Stimulated activated CD4-positive, alpha-beta T cell treated with anti-CD3 and anti-CD28 coated beads, TNF-alpha, amount 100 ng/mL, for 24 hours (primary cell): ENCODE data around the gene TBC1D10A.

ENCODE experiments used
- DNase-seq, 3 experiments: peaks; one replicate each; pipeline ENCODE4 v3.0.0-alpha.2; 2020; ENCODE audit warnings: low read depth in 3 of 3

TBC1D10A gene

DNA sequence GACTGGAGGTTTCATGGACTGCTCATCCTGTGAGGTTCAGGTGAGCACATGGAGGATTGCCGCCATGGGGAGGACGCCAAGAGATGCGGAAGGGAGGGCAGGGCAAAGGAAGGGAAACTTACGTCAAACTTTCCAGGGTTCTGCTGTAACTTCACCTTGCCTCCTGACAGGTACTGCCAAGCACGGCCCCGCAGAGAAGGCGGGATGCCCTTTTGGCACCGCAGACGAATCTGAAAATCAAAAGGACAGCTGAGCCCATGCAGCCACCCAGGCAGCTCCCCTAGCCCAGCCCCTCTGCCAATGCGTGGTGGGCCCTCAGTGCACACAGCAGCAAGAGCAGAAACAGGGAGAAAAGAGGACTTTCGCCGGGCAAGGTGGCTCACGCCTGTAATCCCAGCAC lies 27.4 kb downstream of the TBC1D10A start:
- no peak for DNase-seq

GRCh38 chr22:30297991-30298701 lies 28.6 kb downstream of the TBC1D10A start:
- no peak for DNase-seq

DNA sequence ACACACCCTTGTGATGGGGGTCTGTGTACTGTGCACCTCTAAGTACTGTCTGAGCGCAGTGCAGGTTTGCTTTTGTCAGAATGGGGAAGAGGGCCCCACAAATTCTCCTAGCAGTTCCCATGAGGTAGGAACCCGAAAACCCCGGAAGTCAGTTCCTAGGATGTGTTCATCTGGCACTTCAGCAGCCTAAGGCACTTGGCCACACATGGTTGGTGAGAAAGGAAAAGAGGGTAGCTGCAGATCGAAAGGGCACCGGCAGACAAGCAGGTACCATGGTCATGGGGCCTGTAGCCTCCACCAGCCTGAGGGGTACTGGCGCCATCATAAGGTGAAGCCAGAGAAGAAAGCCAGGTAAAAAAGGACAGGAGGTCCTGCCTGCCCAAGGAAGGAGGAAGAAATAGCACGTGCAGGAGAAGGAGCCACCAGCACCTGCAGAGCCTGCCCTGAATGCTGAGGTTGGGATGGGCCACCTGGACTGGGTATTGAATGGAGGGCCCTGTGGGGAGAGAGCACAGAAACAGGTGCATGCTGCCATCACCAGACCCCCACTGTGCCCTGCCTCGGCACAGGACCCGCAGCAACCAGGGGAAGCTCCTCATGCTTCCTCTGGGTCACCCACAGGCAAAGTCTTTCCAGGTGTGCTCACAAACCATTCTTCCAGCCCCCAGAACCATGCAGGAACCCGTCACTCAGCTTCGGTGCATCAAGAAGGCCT lies 29.3 kb downstream of the TBC1D10A start:
- DNase-seq: no peak

- DNase-seq: no peak
Observed at GRCh38 chr22:30296833-30297232, 29.9 kb downstream of the TBC1D10A start.

GRCh38 chr22:30296324-30296723 lies 30.4 kb downstream of the TBC1D10A start:
- no peak for DNase-seq

DNA sequence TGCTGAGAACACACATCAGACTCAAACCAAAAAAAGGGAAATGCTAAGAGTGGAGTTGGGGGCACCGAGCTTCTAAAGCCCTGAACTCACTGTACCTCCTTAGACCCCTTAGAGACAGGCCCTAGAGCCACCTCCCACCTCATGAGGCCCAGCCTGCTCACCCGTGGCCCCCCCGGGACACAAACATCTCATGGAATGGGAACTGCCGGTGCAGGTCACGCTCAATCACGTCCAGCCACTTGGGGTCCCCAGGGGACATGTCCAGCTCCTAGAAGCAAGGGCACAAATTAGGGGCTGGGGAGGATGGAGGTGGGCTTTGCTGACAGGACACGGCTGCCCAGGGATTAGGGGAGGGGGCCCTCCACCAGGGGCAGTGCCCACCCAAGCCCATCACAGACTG lies 31.2 kb downstream of the TBC1D10A start:
- no peak for DNase-seq

- DNase-seq: no peak
Observed at GRCh38 chr22:30294830-30295229, 31.9 kb downstream of the TBC1D10A start.

GRCh38 chr22:30294066-30294465 lies 32.7 kb downstream of the TBC1D10A start:
- no peak for DNase-seq

DNA sequence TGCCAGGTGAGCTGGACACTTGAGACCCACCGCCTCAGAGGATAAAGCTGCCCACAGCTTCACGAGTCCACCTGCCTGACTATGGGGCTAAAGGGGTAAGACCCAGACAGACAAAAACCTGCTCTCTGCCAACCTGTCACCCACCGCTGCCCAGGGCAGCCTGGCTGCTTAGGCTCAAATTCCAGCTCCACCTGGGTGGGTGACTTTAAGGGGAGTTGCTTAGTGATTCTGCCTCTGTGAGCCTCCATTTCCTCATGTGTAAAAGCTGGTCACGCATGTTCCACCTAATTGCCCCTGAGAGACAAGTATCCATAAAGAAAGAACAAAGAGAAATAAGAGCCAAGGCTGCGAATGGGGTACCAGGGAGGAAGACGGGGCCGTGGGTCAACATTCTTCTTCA lies 33.7 kb downstream of the TBC1D10A start:
- DNase-seq: no peak

DNA sequence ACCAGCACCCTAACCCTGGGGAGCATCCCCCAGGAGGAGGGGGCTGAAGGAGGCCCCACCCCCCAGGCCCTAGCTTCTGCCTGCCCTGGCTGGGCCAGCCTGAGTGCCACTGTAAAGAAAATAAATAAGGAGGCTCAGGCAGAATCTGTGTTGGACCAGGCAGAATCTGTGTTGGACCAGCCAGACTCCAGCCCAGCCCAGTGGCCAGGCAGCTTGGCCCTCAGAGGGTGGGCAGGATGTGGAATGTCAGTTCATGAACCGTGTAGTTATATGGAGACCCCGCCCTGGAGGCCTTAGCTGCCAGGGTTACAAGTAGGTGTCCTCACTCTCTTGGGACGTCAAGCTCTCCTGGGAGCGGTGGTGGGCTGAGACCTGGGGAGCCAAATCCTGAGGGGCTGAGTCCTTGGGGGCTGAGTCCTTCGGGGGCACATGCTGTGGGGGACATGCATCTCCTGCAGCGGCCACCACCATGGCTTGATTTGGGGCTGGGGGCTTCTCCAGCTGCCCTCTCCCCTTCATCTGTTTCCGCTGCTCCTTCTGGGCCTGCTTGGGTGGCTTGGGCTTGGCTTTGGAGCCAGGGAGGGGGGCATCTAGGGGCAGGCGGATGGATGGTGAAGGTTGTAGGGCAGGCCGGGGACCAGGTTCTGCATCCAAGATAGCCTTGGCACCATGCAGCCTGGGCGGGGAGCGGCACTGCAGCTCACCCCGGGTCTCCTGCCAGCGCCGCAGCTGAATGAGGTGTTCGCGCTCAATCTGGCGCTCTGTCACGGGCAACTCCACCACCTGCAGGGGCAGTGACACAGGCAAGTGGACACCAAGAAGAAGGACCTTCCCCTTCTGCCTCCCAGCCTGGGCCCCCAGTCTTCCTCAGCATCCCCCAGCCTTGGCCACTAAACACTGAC lies 34.4 kb downstream of the TBC1D10A start:
- no peak for DNase-seq

DNA sequence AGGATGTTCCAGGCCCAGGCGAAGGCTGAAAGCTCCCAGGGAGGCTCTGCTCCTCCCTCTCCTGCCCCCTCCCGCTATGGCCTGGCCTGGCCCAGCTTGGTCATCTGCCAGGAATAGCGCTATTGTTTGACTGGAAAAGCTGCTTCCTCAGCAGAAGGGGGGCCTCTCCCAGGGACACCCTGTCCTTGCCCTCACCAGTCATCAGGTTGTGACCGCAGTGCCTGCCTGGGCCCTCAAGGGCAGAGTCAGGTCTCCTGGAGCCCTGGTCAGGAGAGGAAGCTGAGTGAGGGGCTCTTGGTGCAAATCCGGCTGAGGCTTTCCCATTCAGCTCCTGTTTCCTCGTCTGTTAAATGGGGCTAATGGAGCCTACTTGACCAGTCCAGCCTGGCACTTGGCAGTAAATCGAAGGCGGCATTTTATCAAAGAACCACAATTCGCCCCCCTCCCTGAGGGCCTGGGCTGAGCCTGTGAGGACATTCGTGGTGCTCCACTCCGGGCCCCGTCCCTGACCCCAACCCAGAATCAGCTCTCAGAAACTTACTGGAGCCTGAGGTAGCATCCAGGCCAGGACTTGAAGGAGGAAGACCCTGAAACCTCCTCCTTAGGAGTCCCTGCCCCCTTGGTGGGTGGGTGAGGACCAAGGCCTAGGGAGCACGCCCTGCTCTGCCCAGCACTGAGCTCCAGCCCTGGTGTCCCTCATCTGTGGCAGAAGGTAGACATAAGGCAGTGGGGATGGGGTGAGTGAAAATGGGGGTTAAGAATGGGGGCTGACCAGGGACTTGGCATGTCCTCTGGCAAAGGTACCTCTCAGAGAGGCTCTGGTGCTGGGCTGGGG lies 35.5 kb downstream of the TBC1D10A start:
- DNase-seq: no peak

- DNase-seq: no peak
Observed at GRCh38 chr22:30290342-30291057, 36.2 kb downstream of the TBC1D10A start.

GRCh38 chr22:30289980-30290313 lies 36.8 kb downstream of the TBC1D10A start:
- DNase-seq: no peak

DNA sequence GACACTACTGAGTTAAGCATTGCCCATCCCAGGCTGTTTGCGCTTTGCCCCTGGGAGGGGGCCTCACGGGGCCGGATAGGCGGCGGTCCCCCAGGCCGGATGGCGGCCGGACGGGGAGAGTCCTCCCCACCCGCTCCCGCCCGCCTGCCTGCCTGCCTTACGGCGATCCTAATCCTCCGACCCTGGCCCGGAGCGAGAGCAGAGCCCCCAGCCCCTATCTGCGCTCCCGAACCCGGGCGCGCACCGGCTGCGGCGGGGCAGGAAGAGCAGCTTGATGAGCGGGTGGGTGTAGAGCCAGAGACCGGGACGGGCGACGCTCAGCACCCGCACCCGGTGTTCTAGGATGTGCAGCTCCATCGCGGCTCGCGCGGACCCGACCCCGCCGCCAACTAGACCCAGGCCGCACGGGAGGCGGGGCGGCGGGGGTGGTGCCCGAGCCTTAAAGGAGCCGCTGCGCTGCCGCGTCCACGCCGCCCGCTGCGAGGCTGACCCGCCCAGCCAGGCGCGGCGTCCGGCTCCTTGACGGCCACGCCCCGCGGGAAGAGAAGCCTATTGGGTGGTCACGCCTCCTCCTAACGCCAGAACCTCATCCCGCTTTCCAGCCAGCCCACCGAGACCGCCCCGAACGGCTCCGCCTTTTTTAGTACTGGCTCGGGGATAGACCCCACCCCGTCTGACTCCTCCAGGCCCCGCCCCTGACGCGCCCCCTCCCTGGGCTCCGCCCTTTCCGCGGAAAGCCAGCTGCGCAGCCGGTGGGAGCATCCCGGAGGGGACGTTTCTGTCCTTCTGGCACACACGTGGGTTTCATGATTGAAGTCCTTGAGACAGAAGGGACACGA lies 37.4 kb downstream of the TBC1D10A start, which contains the start of gene CASTOR1:
Gene CASTOR1, minus strand, starts transcription at position 365 of the 839 bp plus-strand sequence. Its CDS starts 8 bp downstream, at position 357.
- DNase-seq: peak; percentile 80 to 94 (median 85)

DNA sequence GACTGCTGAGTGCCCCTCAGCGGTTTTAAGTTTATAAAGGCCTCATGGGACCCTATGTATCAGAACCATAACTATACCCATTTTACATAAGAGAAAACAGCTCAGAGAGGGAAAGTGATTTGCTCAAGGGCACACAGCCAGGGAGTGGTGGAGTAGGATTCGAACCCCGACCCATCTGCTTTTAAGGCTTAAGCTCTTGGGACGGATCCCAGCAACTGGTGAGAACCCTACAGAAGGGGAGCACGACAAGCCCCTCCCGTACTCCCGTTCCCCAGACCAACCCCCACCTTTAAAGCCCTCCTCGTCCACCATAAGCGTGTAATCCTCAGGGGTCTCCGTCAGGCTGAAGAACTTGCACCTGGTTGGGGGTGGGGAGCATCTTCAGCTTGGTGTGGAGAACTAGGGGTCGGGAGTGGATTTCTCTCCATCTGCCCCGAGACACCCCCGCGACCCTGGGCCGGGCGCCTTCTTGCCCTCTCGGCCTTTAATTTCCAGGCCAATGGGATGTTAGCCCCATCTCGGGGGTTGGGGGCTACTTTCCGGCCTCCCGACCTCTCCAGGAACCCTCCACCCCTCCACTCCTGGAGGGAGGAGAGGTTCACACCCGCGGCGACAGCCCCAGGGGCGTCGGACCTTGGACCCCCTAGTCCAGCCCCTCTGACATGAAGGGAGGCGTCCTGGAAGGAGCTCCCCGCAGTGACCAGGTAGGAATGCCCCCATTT lies 38.2 kb downstream of the TBC1D10A start:
- DNase-seq: no peak

- peak; percentile 70 to 90 (median 80) for DNase-seq
Observed at GRCh38 chr22:30287648-30288418, 38.9 kb downstream of the TBC1D10A start.

GRCh38 chr22:30286813-30287647 lies 39.7 kb downstream of the TBC1D10A start:
- peak; percentile 77 to 88 (median 82) for DNase-seq
